SK-N-MC (cell line): ENCODE results near the gene YIF1A.

ENCODE experiments used
- DNase-seq: peaks from one replicate; pipeline ENCODE4 v3.0.0-alpha.2; 2011; ENCODE audit warnings: low read depth, low spot score
- H3K27ac ChIP-seq: fragments of 200-600 bp; sonication (generic); 2 replicates; pipeline ENCODE4 v1.5.1; 2016; ENCODE audit warnings: mixed run types
- H3K36me3 ChIP-seq: fragments of 200-600 bp; sonication (generic); 2 replicates; pipeline ENCODE4 v1.6.1; 2017; ENCODE audit warnings: antibody characterized with exemption, low read length, mixed read lengths; ENCODE audit not compliant: insufficient read depth
- H3K4me3 ChIP-seq: fragments of 200-600 bp; sonication (generic); 2 replicates; pipeline ENCODE4 v1.5.1; 2016
- H3K9ac ChIP-seq: fragments of 200-600 bp; sonication (generic); 2 replicates; pipeline ENCODE4 v1.8.0; 2017; ENCODE audit warnings: mixed run types, mixed read lengths; ENCODE audit not compliant: insufficient read length
- H3K9me3 ChIP-seq: fragments of 200-600 bp; sonication (generic); 2 replicates; pipeline ENCODE4 v1.6.1; 2017; ENCODE audit warnings: low read depth, mild to moderate bottlenecking, antibody characterized with exemption, low read length, moderate library complexity, mixed read lengths
- EZH2 ChIP-seq: fragments of 200-600 bp; sonication (generic); IDR thresholded peaks from one replicate; pipeline ENCODE4 v1.6.1; 2017; ENCODE audit warnings: antibody characterized with exemption
- FOXP2 ChIP-seq: optimal IDR thresholded peaks from 2 replicates; pipeline ENCODE3; 2011; ENCODE audit warnings: mild to moderate bottlenecking, moderate library complexity; ENCODE audit not compliant: insufficient read depth; ENCODE audit errors: extremely low read length, control extremely low read depth
- POLR2AphosphoS5 ChIP-seq: IDR thresholded peaks from 2 replicates; pipeline ENCODE4 v1.6.1; 2012; ENCODE audit warnings: mild to moderate bottlenecking, low read depth, low read length, borderline replicate concordance

Gene YIF1A

GRCh38 chr11:66333220-66333877 is 44.4 kb upstream of the YIF1A start:
- H3K9ac ChIP-seq, result no peak overlapping the region
- TF ChIP-seq POLR2AphosphoS5 (no peak), EZH2 (no peak), FOXP2 (no peak)
- no peak for DNase-seq
- H3K36me3 ChIP-seq, result no peaks in the 10 kb centered on the region; the same call in 1 of the 2 replicates
- H3K27ac ChIP-seq, result no peak overlapping the region
- H3K4me3 ChIP-seq, result no peak overlapping the region
- no peaks in the 10 kb centered on the region for H3K9me3 ChIP-seq

- TF ChIP-seq EZH2 (no peak), FOXP2 (no peak), POLR2AphosphoS5 (no peak)
- no peak for DNase-seq
These were observed 43.7 kb upstream of the YIF1A start for GRCh38 chr11:66332371-66333219.

GRCh38 chr11:66331542-66332370 is 42.8 kb upstream of the YIF1A start:
- H3K4me3 ChIP-seq, result no peak overlapping the region
- no peak overlapping the region for H3K9ac ChIP-seq
- H3K27ac ChIP-seq, result no peak overlapping the region
- DNase-seq, result no peak
- no peaks in the 10 kb centered on the region for H3K36me3 ChIP-seq
- no peaks in the 10 kb centered on the region for H3K9me3 ChIP-seq
- no peak for TF ChIP-seq POLR2AphosphoS5
- no peak for TF ChIP-seq FOXP2
- no peak for TF ChIP-seq EZH2

More at GRCh38 chr11:66332371-66333219, 43.7 kb upstream of the YIF1A start:
- no peak overlapping the region for H3K9ac ChIP-seq
- no peaks in the 10 kb centered on the region for H3K9me3 ChIP-seq
- H3K36me3 ChIP-seq, result no peaks in the 10 kb centered on the region; the same call in 1 of the 2 replicates
- no peak overlapping the region for H3K27ac ChIP-seq
- no peak overlapping the region for H3K4me3 ChIP-seq

GRCh38 chr11:66330931-66331330 is 42.0 kb upstream of the YIF1A start:
- Histone ChIP-seq H3K27ac (no peak overlapping the region), H3K4me3 (no peak overlapping the region), H3K9me3 (no peaks in the 10 kb centered on the region), H3K36me3 (no peaks in the 10 kb centered on the region), H3K9ac (no peak overlapping the region)
- DNase-seq, result no peak
- TF ChIP-seq FOXP2, result no peak
- no peak for TF ChIP-seq POLR2AphosphoS5
- TF ChIP-seq EZH2, result no peak

GRCh38 chr11:66329165-66329673 is 40.3 kb upstream of the YIF1A start:
- DNase-seq, result no peak
- no peak for TF ChIP-seq EZH2
- TF ChIP-seq FOXP2, result no peak
- TF ChIP-seq POLR2AphosphoS5, result no peak
- Histone ChIP-seq H3K27ac (no peak overlapping the region), H3K9me3 (no peaks in the 10 kb centered on the region), H3K9ac (no peak overlapping the region), H3K36me3 (no peaks in the 10 kb centered on the region), H3K4me3 (no peak overlapping the region)

- Histone ChIP-seq H3K9ac (peak overlapping the region; percentile 59), H3K9me3 (no peaks in the 10 kb centered on the region), H3K4me3 (peak overlapping the region; percentile 63), H3K36me3 (no peaks in the 10 kb centered on the region), H3K27ac (no peak overlapping the region)
- TF ChIP-seq FOXP2, result no peak
- TF ChIP-seq EZH2, result no peak
- TF ChIP-seq POLR2AphosphoS5, result no peak
- no peak for DNase-seq
These were observed 39.6 kb upstream of the YIF1A start for GRCh38 chr11:66328302-66329144.

GRCh38 chr11:66328031-66328301 is 39.0 kb upstream of the YIF1A start:
- Histone ChIP-seq H3K27ac (no peak overlapping the region), H3K9ac (no peak overlapping the region), H3K9me3 (no peaks in the 10 kb centered on the region), H3K4me3 (no peak overlapping the region), H3K36me3 (no peaks in the 10 kb centered on the region)
- DNase-seq, result no peak
- TF ChIP-seq EZH2 (no peak), FOXP2 (no peak), POLR2AphosphoS5 (no peak)
